AG04449 (cell line): ENCODE results near the gene ASCC3.

Source experiments
- CTCF ChIA-PET: fragments of 350-600 bp; formaldehyde crosslinking; extraction: SDS; loops from one replicate; lab custom pipeline; 2021; ENCODE audit warnings: antibody characterized with exemption; lab: Yijun Ruan, JAX
- POLR2A ChIA-PET: fragments of 400-600, 350-600 bp; formaldehyde crosslinking; extraction: SDS; loops from one replicate; lab custom pipeline; 2020; ENCODE audit warnings: antibody characterized with exemption, inconsistent platforms; lab: Yijun Ruan, JAX
- DNase-seq: peaks from one replicate; pipeline ENCODE4 v3.0.0-alpha.2; 2010; ENCODE audit warnings: low read depth, low spot score
- H3K4me3 ChIP-seq: 2 replicates; pipeline ENCODE4 v1.5.1; 2011; ENCODE audit warnings: low read depth, mild to moderate bottlenecking, control low read depth, low read length
- TF ChIP-seq, protein P1 (sequence below): IDR thresholded peaks from one replicate; pipeline ENCODE4 v1.5.1; 2011; ENCODE audit warnings: mild to moderate bottlenecking, moderate library complexity, low read length, control low read depth, inconsistent platforms; ENCODE audit not compliant: insufficient read depth; ENCODE audit errors: missing control alignments

Gene ASCC3

DNA sequence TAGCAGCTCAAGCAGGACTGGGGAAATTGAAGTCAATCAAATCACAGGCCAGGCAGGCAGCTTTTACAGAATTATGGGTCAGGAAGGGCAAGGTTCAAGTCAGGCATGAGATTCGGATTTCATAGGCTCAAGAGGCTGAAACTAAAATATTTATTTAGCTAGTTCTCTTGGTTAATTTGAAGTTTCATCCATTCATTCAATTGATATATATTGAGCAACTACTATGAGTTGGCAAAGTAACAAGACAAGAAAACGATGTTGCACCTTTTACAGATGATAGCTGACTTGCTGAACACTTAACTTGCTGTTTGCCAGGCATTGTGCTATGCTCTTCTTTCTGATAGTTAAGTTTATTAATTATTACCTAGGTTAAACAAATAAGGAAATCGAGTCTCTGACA is 20.5 kb upstream of the ASCC3 start:
- TF ChIP-seq, protein P1, sequence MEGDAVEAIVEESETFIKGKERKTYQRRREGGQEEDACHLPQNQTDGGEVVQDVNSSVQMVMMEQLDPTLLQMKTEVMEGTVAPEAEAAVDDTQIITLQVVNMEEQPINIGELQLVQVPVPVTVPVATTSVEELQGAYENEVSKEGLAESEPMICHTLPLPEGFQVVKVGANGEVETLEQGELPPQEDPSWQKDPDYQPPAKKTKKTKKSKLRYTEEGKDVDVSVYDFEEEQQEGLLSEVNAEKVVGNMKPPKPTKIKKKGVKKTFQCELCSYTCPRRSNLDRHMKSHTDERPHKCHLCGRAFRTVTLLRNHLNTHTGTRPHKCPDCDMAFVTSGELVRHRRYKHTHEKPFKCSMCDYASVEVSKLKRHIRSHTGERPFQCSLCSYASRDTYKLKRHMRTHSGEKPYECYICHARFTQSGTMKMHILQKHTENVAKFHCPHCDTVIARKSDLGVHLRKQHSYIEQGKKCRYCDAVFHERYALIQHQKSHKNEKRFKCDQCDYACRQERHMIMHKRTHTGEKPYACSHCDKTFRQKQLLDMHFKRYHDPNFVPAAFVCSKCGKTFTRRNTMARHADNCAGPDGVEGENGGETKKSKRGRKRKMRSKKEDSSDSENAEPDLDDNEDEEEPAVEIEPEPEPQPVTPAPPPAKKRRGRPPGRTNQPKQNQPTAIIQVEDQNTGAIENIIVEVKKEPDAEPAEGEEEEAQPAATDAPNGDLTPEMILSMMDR = no peak
- CTCF ChIA-PET = no interaction called here
- H3K4me3 ChIP-seq = no peak overlapping the region
- POLR2A ChIA-PET = no interaction called here
- no peak for DNase-seq

DNA sequence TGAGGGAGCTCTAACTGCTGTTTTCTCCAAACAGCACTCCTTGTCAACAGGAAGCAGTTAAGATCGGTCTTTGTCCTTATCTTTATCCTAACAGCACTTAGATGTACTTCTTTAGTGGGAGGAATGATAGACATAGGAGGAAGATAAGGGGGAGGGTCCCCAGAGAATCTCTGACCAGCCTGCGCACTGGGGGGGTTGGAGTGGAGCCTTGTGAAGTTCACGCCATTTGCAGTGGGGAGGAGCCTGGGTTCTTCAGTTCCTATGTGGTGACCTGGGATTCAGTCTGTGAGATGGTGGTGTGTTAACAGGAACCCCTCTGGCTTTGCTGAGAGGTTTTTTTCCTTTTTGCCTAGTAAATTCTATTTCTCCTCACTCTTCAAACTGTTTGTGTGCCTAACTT is 18.1 kb upstream of the ASCC3 start:
- H3K4me3 ChIP-seq = no peak overlapping the region
- ChIA-PET CTCF (no interaction called here), POLR2A (no interaction called here)
- DNase-seq = no peak
- TF ChIP-seq, protein P1 = no peak

DNA sequence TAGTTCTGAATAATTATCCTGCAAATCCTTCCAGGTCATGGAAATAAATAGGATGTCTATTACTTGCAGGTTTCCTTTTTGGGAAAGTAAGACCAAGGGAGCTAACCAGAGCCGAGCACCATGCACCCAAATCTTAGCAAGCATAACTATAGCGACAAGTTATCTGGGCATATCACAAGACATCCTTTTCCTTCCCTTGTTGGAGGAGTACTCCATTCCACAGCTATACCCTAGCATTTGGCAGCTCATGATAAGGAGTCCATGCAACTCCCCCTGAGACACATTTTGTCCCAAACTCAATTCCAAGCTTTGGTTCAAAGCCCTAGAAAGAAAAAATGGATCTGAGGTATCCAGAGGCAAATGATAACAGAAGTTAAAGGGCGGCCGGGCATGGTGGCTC is 16.5 kb upstream of the ASCC3 start:
- no peak overlapping the region for H3K4me3 ChIP-seq
- no peak for DNase-seq
- ChIA-PET CTCF (no interaction called here), POLR2A (no interaction called here)
- TF ChIP-seq, protein P1 = no peak

DNA sequence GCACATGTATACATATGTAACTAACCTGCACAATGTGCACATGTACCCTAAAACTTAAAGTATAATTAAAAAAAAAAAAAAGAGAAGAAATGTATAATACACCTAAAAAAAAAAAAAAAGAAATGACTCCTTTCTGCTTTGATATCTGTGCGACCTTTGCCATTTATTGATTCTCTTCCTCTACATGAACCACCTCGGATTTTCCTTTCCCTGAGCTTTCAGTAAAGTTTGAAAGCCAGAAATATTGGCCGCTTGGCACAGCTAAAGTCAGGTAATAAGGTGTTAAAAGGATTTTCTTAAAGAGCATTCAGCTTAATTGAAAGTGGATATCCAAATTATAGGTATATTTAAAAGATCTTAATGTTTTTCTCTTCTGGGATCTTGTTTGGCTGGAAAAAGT is 12.6 kb upstream of the ASCC3 start:
- CTCF ChIA-PET = no interaction called here
- POLR2A ChIA-PET = no interaction called here
- H3K4me3 ChIP-seq = no peak overlapping the region
- TF ChIP-seq, protein P1 = no peak
- no peak for DNase-seq

DNA sequence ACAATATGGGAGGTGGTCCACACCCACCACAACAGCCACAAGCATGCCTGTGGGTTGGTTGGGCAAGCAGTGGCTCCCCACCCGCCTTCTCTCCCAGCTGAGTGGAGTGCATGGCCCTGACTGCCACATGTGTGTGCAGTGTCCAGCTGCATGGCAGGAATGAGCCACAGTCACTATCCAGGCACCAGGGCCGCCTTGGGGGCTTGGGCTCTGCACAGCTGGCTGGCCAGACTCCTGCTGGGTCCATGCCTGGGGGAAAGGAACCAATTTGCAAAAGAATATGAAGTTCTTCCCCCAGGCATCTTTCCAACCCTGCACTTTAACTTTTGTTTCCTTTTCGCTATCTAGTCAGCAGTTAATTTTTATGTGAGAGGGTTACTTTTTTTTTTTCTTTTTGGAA is 11.6 kb upstream of the ASCC3 start:
- H3K4me3 ChIP-seq = no peak overlapping the region
- DNase-seq = no peak
- ChIA-PET CTCF (no interaction called here), POLR2A (no interaction called here)
- TF ChIP-seq, protein P1 = no peak

DNA sequence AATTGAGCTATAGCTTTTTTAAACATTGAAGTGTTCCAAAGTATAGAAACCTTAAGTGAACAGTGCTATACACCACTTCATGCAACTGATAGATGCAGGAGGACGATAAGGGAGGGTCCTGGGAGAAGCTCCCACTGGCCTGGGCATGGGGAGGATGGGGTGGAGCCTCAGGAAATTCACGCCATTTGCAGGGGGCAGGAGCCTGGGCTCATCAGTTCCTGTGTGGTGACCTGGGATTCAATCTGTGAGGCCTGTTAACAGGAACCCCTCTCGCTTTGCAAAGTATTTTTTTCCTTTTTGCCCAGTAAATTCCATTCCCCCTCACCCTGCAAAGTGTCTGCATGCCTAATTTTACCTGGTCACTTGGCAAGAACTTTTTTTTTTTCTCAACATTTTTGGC is 11.0 kb upstream of the ASCC3 start:
- no peak overlapping the region for H3K4me3 ChIP-seq
- POLR2A ChIA-PET = no interaction called here
- DNase-seq = no peak
- TF ChIP-seq, protein P1 = no peak
- CTCF ChIA-PET = no interaction called here
